H1 (cell line): Measurements from ENCODE around the gene PGLYRP4. TPM values are rescaled to one million over a fixed set of nuclear protein-coding genes. Genes with fewer than 3 reads are reported as not detected.

Source experiments
- ASH2L ChIP-seq: fragments of 200-600, 300-600 bp; sonication (generic); IDR thresholded peaks from one replicate; pipeline ENCODE4 v1.7.1; 2017; ENCODE audit warnings: low read length
- E2F6 ChIP-seq: IDR thresholded peaks from 2 replicates; pipeline ENCODE4 v1.6.1; 2012; ENCODE audit warnings: inconsistent platforms
- RXRA ChIP-seq: IDR thresholded peaks from 2 replicates; pipeline ENCODE4 v1.6.1; 2011; ENCODE audit warnings: low read depth, mild to moderate bottlenecking, low read length, moderate library complexity; ENCODE audit not compliant: insufficient read depth
- SIN3A ChIP-seq, 2 experiments: IDR thresholded peaks in 1 of 2; conservative IDR thresholded peaks in 1 of 2; 2 replicates each; pipeline ENCODE4 v1.6.1; 2011 to 2012; ENCODE audit warnings: low read length in 2 of 2, improper control_type of control experiment in 1 of 2, low read depth in 1 of 2, mild to moderate bottlenecking in 1 of 2
- TAF1 ChIP-seq: IDR thresholded peaks from 2 replicates; pipeline ENCODE4 v1.6.1; 2011; ENCODE audit warnings: mild to moderate bottlenecking, low read depth, low read length
- TAF7 ChIP-seq: optimal IDR thresholded peaks from 2 replicates; pipeline ENCODE3; 2011; ENCODE audit warnings: low read depth, mild to moderate bottlenecking, inconsistent platforms, low read length, moderate library complexity, borderline replicate concordance
- polyA plus RNA-seq, 7 experiments: library from polyadenylated mRNA; depleted of rRNA in 3 of 7; stranded (reverse) in 5 of 7; unstranded in 2 of 7; fragments of >200 nt in 5 of 7; fragments of 200-250 nt in 2 of 7; gene quantifications; 1 replicate in 5 of 7; 2 replicates in 1 of 7; 4 replicates in 1 of 7; pipeline versions ENCODE4 v1.2.1 to v1.2.3, GENCODE V29; 2011 to 2013; ENCODE audit warnings: missing spikeins in 2 of 7, mixed read lengths in 2 of 7
- total RNA-seq: library from RNA; stranded (reverse); fragmentation: NEBNext Ultra II Directional; extraction: Animal tissue kit (Norgen Biotek cat#: 25700); gene quantifications from 2 replicates; pipeline ENCODE4 v1.2.1, GENCODE V29; 2021

The PGLYRP4 gene
- total and polyA plus RNA-seq, 2 of the 8 experiments (the other 6 are each of a cell fraction or from before 2014, with no cell fraction given), result not detected

GRCh38 chr1:153390938-153391710 is 42.5 kb upstream of the PGLYRP4 start, which contains the start of gene S100A8 (continued):
- no peak for TF ChIP-seq E2F6
- TF ChIP-seq TAF1, result no peak
- TF ChIP-seq ASH2L, result no peak
- TF ChIP-seq SIN3A (conservative IDR thresholded peaks at IDR 0.05 in 1 of 2, IDR thresholded peaks at IDR 0.05 in 1 of 2; ENCODE audit: low read depth in 1 of 2, low read length in 2 of 2), result no peak
- TF ChIP-seq RXRA, result no peak
- no peak for TF ChIP-seq TAF7
